NOMO-1 treated with DMSO at 0.1 percent for 48 hours (cell line): Measurements from ENCODE around the gene TPSD1.
"Not testable (repeated sequence)": the region's sequence is repeated elsewhere in the genome, so short reads cannot be mapped to it uniquely, and the experiment has no call there.

Source experiments
- DNase-seq: peaks from one replicate; lab custom pipeline; 2025; ENCODE audit not compliant: unreplicated experiment; lab: John Stamatoyannopoulos, UW

The TPSD1 gene

DNA sequence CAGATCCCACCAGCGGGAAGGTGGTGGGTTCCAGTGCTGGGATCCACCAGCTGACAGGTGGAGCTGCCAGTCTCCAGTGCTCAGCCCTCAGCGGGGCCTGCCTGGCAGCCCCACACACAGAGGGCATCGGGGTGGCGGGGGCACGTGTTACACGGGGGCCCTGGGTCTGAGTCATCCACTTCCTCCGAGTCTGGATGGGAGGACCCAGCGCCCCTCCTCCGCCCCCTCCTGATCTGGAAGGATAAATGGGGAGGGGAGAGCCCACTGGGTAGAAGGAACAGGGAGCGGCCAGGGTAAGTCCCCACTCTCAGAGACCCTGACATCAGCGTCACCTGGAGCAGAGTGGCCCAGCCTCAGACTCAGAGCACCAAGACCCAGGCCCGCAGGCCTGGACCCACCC is 15.4 kb upstream of the TPSD1 start, which contains the start of gene TPSAB1:
TPSAB1 (plus strand) TSS at position 270 of the 400 bp plus-strand sequence. CDS start 234 bp downstream, outside the sequence.
- DNase-seq = not testable (repeated sequence)

DNA sequence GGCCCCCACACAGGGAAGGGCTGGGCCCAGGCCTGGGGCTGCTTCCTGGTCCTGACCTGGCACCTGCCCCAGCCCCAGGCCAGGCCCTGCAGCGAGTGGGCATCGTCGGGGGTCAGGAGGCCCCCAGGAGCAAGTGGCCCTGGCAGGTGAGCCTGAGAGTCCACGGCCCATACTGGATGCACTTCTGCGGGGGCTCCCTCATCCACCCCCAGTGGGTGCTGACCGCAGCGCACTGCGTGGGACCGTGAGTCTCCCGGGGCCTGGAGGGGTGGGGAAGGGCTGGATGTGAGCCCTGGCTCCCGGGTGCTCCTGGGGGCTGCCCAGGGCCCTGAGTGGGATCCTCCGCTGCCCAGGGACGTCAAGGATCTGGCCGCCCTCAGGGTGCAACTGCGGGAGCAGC is 14.8 kb upstream of the TPSD1 start:
- not testable (repeated sequence) for DNase-seq

GRCh38 chr16:1243363-1243762 is 12.5 kb upstream of the TPSD1 start:
- not testable (repeated sequence) for DNase-seq

DNA sequence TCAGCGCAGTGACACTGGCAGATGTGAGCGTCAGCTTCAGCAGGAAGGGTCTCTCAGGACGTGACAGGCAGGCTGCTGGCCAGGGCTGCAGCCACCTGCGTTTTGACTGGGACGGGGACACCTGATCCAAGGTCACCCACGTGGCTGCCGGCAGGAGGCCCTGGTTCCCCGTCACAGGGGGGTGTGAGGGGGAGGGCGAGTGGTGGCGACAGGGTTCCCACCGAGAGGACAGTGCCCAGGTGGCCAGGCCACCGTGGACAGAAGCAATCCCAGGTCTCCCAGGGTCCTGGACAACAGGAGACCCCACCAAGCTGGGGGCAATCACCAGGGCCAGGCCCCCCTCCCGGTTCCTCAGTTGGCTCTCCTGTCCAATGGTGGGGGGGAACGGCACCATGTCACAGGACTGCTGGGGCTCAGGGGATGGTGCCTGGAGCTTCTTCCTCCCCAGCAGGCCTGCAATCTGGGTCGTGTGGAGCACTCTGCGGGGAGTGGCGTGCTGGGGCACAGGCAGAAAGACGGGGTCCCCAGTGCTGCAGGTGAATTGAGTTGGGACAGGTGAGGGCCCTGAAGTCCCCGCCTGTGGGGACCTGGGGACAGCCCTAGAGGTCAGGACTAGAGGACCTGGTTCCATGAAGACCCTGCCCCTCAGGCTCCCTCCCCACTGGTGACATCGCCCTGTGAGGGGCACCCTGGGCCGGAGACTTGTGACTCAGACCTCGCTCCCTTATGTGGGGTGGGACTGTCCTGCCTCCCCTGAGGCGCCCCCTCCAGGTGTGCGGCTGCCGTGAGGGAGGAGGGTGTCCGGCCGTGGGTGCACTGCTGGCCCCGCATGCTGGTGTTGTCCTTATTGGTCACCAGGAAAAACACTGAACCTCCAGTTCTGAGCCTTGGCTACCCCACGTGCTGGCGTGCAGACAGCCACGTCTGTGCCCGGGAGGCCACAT is 11.7 kb upstream of the TPSD1 start:
- not testable (repeated sequence) for DNase-seq

DNA sequence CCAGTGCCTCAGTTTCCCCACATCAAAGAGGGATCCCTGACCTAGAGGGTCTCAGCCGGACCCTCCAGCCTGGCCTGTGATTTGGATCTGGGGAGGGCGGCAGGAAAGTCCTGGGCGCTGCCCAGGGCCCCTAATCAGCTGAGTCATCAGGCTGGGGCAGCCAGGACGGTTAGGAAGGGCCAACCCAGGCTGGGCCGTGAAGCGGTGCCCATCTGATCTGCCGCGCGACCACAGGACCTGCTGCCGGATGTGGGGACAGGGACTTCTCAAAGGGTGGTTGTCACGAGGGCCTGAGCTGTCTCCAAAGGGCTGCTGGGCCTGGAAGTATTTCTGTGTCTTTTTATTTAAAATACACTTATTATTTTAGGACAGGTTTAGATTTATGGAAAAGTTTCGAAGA is 11.0 kb upstream of the TPSD1 start:
- DNase-seq = peak; percentile 73

DNA sequence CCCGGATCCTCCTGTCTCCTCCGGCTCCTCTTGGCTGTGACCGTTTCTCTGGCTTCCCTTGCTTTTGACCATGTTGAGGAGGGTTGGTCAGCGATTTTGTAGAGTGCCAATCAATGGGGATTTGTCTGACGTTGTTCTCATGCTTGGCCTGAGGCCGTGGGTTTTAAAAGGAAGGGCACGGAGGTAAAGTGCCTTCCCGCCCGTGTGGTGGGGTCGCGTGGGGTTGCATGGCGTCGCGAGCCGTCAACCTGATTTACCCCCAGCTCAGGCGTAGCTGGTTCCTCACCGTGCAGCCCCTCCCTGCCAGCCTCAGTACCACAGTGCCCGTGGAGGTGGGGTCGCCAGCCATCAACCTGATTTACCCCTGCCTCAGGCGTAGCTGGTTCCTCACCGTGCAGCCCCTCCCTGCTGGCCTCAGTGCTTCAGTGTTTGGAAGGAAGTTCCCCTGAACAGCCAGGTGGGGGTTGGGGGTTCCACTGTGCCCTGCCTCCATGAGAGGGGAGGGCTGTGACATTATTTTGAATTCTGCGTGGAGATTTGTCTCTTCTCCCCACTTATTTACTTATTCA is 10.3 kb upstream of the TPSD1 start:
- DNase-seq = no peak

- not testable (repeated sequence) for DNase-seq
Observed at GRCh38 chr16:1247903-1248537, 7.8 kb upstream of the TPSD1 start.

DNA sequence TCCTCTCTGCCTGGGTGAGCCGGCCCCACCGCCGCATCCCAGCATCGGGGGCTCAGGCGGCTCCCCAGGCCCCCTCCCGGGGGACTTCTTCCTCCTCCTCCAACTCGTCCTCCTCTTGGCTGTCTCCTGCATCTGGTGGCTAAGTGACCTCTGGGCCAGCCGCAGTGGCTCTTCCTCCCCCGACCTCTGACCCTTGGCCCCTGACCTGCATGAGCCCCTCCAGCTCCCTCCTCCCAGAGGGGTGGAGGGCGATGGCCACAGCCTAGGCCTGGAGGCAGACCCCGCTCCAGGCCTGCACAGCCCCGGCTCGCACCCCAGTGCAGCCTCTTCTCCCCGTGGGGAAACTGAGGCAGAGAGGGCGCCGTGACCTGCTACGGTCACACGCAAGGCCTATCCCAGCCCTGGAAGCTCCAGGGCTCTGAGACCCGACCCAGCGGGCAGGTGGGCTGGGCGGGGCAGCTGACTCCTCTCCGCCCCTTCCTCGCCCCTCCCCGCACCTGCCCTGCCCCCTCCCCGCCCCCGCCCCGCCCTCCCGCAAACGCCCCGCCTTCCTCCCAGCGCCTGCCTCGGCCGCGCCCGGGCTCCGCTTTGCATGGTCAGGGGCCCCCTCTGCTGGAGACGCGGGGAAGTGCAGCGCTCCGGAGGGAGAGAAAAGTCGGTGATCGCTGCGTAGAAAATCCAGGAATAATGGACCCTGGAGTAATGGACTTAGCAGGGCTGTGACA is 6.7 kb upstream of the TPSD1 start:
- DNase-seq = not testable (repeated sequence)

- DNase-seq = not testable (repeated sequence)
Observed at GRCh38 chr16:1253701-1254364, 2.0 kb upstream of the TPSD1 start.

- not testable (repeated sequence) for DNase-seq
Observed at GRCh38 chr16:1254821-1255220, 1.0 kb upstream of the TPSD1 start.

DNA sequence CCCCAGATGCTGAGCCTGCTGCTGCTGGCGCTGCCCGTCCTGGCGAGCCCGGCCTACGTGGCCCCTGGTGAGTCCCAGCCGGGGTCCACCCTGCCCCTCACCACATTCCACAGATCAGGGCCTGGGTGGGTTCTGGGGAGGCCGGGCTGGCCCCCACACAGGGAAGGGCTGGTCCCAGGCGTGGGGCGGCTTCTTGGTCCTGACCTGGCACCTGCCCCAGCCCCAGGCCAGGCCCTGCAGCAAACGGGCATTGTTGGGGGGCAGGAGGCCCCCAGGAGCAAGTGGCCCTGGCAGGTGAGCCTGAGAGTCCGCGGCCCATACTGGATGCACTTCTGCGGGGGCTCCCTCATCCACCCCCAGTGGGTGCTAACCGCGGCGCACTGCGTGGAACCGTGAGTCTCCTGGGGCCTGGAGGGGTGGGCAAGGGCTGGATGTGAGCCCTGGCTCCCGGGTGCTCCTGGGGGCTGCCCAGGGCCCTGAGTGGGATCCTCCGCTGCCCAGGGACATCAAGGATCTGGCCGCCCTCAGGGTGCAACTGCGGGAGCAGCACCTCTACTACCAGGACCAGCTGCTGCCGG is 516 bp downstream of the TPSD1 start:
- not testable (repeated sequence) for DNase-seq

GRCh38 chr16:1256874-1257322 is 1.0 kb downstream of the TPSD1 start:
- no peak for DNase-seq

DNA sequence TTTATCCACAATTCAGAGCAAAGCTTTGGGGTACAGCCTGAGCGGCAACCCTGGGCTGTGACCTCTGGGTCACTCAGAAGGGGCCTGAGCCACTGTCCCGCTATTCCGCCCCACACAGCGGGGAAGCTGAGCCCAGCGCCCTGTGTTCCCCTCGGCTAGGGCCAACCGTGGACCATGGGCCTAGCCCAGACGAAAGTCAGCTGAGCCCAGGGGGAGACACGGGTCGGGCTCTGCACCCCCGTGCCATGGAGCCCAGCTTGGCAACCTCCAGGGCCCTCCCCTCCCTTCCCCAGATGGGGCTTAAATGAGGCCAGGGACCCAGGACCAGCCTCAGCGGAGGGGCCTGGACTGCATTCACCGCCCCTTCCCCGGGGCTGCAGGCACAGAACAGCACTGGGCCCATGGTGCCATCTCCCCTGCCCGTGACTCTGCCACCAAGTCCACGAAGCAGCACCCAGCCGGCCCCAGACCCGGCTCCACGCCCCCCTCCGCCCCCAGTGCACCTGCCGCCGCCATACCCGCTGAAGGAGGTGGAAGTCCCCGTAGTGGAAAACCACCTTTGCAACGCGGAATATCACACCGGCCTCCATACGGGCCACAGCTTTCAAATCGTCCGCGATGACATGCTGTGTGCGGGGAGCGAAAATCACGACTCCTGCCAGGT is 1.8 kb downstream of the TPSD1 start:
- DNase-seq = no peak

- no peak for DNase-seq
Observed at GRCh38 chr16:1258225-1258600, 2.3 kb downstream of the TPSD1 start.

DNA sequence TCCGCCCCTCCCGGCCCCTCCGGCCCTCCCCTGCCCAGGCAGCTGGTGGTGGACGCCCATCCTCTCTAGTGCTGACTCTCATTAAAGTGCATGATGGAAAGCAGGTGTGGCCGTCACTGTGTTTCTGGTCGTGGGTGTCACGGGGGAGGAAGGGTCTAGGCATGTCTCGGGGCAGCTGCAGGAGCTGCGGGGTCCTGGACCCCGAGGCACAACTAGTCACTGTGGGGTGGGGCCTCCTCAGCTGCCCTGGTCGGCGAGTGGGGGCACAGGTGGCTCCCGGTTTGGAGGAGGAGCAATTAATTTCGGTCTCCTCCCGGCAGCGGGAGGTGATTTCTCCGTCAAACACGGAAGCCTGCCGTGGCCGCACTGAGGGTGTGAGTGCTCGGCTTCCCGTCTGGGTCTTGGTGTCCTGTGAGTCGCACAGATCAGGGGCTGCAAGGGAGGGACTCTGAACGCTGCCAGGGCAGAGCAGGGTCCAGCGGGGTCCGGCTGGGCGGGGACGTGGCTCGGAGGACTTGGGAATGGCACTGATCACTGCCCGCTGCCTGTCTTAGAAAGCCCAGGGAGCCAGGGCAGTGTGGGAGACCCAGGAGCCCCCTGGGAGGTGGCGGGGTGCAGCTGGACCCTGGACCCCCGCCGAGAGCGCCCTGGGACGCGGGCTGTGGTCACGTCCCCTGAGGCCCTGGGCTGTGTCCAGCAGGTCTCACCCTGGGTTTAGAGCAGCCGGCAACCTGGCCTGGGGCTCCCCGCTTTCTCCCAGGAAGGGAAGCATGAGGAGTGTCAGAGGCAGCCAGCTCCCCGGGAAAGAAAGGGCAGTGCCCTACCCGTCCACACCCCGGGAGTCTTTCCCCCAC is 3.3 kb downstream of the TPSD1 start:
- peak; percentile 12 for DNase-seq

DNA sequence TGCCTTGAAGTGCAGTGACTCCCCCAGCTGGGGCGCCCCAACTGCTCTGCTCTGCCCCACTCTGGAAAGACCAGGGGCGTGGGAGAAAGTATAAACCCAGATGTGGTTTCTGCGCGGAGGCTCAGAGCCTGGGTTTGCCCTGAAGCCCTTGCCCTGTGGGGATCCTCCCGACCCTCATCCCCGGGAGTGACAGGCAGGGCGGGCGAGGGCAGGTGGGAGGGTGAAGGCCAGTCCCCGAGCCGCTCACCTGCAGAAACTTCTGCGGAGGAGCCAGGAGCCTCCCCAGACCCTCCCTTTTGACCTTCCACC is 3.8 kb downstream of the TPSD1 start:
- no peak for DNase-seq

GRCh38 chr16:1260101-1260680 is 4.3 kb downstream of the TPSD1 start:
- DNase-seq = no peak

GRCh38 chr16:1261131-1261892 is 5.4 kb downstream of the TPSD1 start:
- DNase-seq = no peak
